HepG2 (cell line): ENCODE data around the gene CLEC18C. TPM values are rescaled to one million over a fixed set of nuclear protein-coding genes. Genes with fewer than 3 reads are reported as not detected.

Source experiments
- ATAC-seq: fragments of 200-7000 bp; cut with Tn5 transposase; 3 replicates; pipeline ENCODE4 v1.9.1; 2020; ENCODE audit warnings: mild to moderate bottlenecking, moderate library complexity
- BruUV-seq: library from RNA; stranded (reverse); fragments of 400-500 nt; replicated peaks from 2 replicates; lab custom pipeline; 2021; lab: Mats Ljungman, UMichigan
- CTCF ChIA-PET: fragments of 300-600 bp; formaldehyde crosslinking; extraction: SDS; loops from one replicate; lab custom pipeline; 2021; ENCODE audit warnings: low total read pairs, inconsistent platforms, low intra/inter-chr PET ratio; lab: Yijun Ruan, JAX
- POLR2A ChIA-PET: fragments of 350-600 bp; sonication (Branson Sonifier 250); formaldehyde crosslinking; loops from one replicate; lab custom pipeline; 2020; ENCODE audit warnings: antibody characterized with exemption, inconsistent platforms; lab: Yijun Ruan, JAX
- DNase-seq: peaks from one replicate; pipeline ENCODE4 v3.0.0-alpha.2; 2015; ENCODE audit warnings: low spot score
- FAIRE-seq: peaks from 3 replicates; lab custom pipeline; 2011; peaks lifted over from hg19 to GRCh38; lab: Jason Lieb, UNC
- H2AFZ ChIP-seq: one replicate; pipeline ENCODE4 v1.6.1; 2011; ENCODE audit warnings: low read length, inconsistent platforms
- H3K27ac ChIP-seq: fragments of 300-600 bp; 3 replicates; pipeline ENCODE4 v1.8.0; 2011; ENCODE audit warnings: mixed run types, mild to moderate bottlenecking, mixed read lengths, low read length, inconsistent platforms; ENCODE audit not compliant: insufficient read depth; ENCODE audit errors: extremely low read length
- H3K27me3 ChIP-seq, 2 experiments: fragments of 200-600 bp in 1 of 2; 2 replicates in 1 of 2; 3 replicates in 1 of 2; pipeline versions ENCODE4 v1.6.0 to v1.8.0; 2011; ENCODE audit warnings: low read length in 2 of 2, mild to moderate bottlenecking in 2 of 2, moderate library complexity in 2 of 2, inconsistent platforms in 1 of 2; ENCODE audit not compliant: insufficient read depth in 2 of 2, control insufficient read depth in 1 of 2
- H3K36me3 ChIP-seq, 2 experiments: fragments of 200-600 bp in 1 of 2; replicated peaks in 1 of 2; 2 replicates in 1 of 2; 3 replicates in 1 of 2; pipeline versions ENCODE4 v1.5.1 to v1.8.0; 2011; ENCODE audit warnings: low read length in 2 of 2, inconsistent platforms in 1 of 2; ENCODE audit not compliant: insufficient read depth in 2 of 2, control insufficient read depth in 1 of 2
- H3K4me1 ChIP-seq: 2 replicates; pipeline ENCODE4 v1.5.1; 2012; ENCODE audit warnings: low read length, inconsistent platforms; ENCODE audit not compliant: insufficient read depth
- H3K4me2 ChIP-seq: 2 replicates; pipeline ENCODE4 v1.6.0; 2011; ENCODE audit warnings: low read depth, low read length, inconsistent platforms
- H3K4me3 ChIP-seq, 3 experiments: fragments of 200-600 bp in 1 of 3; sonication (generic), shearing (Covaris generic) in 1 of 3; replicated peaks in 1 of 3; 2 replicates each; pipeline ENCODE4 v1.5.1; 2011 to 2016; ENCODE audit warnings: low read length in 3 of 3, inconsistent platforms in 2 of 3, low read depth in 2 of 3, mild to moderate bottlenecking in 2 of 3, control low read depth in 1 of 3, mixed read lengths in 1 of 3; ENCODE audit not compliant: insufficient read depth in 1 of 3
- H3K79me2 ChIP-seq: one replicate; pipeline ENCODE4 v1.6.1; 2011; ENCODE audit warnings: low read length, inconsistent platforms; ENCODE audit not compliant: insufficient read depth
- H3K9ac ChIP-seq: 2 replicates; pipeline ENCODE4 v1.6.0; 2011; ENCODE audit warnings: mild to moderate bottlenecking, low read depth, low read length, inconsistent platforms; ENCODE audit not compliant: insufficient read depth
- H3K9me3 ChIP-seq: 2 replicates; pipeline ENCODE4 v1.5.1; 2012; ENCODE audit warnings: mild to moderate bottlenecking, low read length
- H4K20me1 ChIP-seq: 2 replicates; pipeline ENCODE4 v1.6.0; 2011; ENCODE audit warnings: inconsistent platforms, mild to moderate bottlenecking, low read length, moderate library complexity; ENCODE audit not compliant: insufficient read depth
- ZBTB33 ChIP-seq: sonication (generic); formaldehyde crosslinking; IDR thresholded peaks from 2 replicates; pipeline ENCODE4 v1.4.0; 2020; ENCODE audit warnings: missing genetic modification reagents
- ZNF501 ChIP-seq: sonication (generic); formaldehyde crosslinking; IDR thresholded peaks from 2 replicates; pipeline ENCODE4 v1.5.1; 2020; ENCODE audit warnings: mild to moderate bottlenecking, moderate library complexity, missing genetic modification reagents
- ZNF574 ChIP-seq: sonication (generic); formaldehyde crosslinking; IDR thresholded peaks from 2 replicates; pipeline ENCODE4 v1.4.0; 2020; ENCODE audit warnings: missing genetic modification reagents
- ZNF740 ChIP-seq: sonication (generic); formaldehyde crosslinking; IDR thresholded peaks from 2 replicates; pipeline ENCODE4 v1.4.0; 2020; ENCODE audit warnings: missing genetic modification reagents
- WGBS: methylation state at CpG from one replicate; pipeline ENCODE4 v1.1.6; 2017; ENCODE audit warnings: low lambda C conversion rate; 5-methylcytosine and 5-hydroxymethylcytosine counted together
- in situ Hi-C: cut with HindIII; loops from 2 replicates; pipeline ENCODE4 v1.10.0; 2017; ENCODE audit warnings: low pct_unique_long_range_greater_than_20kb; ENCODE audit not compliant: extremely low pct_ligation_motif_present
- intact Hi-C: fragments of 100-400 bp; cut with micrococcal nuclease; formaldehyde crosslinking; loops from one replicate; pipeline ENCODE4 v1.10.0; 2022; ENCODE audit not compliant: unreplicated experiment
- polyA plus RNA-seq, 8 experiments: library from polyadenylated mRNA; depleted of rRNA in 3 of 8; stranded (reverse) in 7 of 8; unstranded in 1 of 8; fragments of >200 nt; fragmentation: Illumina TruSeq in 4 of 8; extraction: Trizol in 4 of 8; gene quantifications; 2 replicates each; pipeline versions ENCODE4 v1.2.1 to v1.2.3, GENCODE V29; 2011 to 2016; ENCODE audit warnings: low read depth in 4 of 8, missing spikeins in 1 of 8, mixed read lengths in 1 of 8; ENCODE audit not compliant: insufficient read depth in 1 of 8
- total RNA-seq, 5 experiments: library from RNA; depleted of rRNA; stranded (reverse); fragments of >200 nt; fragmentation: Illumina TruSeq; extraction: Trizol; gene quantifications; 2 replicates each; pipeline ENCODE4 v1.2.3, GENCODE V29; 2016; ENCODE audit warnings: low read depth in 1 of 5

CLEC18C gene
- total and polyA plus RNA-seq, 2 of the 13 experiments (the other 11 are each of a cell fraction or from before 2014, with no cell fraction given) = 0.15 to 0.29 TPM

GRCh38 chr16:70160821-70161220 lies 12.8 kb upstream of the CLEC18C start (continued):
- no peak for TF ChIP-seq ZNF574 (CRISPR knock-in tag)
- no peak for TF ChIP-seq ZNF740 (CRISPR knock-in tag)
- TF ChIP-seq, all 625 proteins: peak for 0

GRCh38 chr16:70161350-70161749 lies 12.2 kb upstream of the CLEC18C start:
- no peak for FAIRE-seq
- CTCF ChIA-PET = no interaction called here
- POLR2A ChIA-PET = interaction anchor here (1.2 to 2.3 kb wide), 2 partner anchors 9 to 128 kb away, joined by 6 to 12 read pairs; partner anchors contain the start of gene AARS1
- ATAC-seq = no peak
- Histone ChIP-seq H3K9me3 (no peaks in the 10 kb centered on the region), H3K27ac (no peak overlapping the region), H3K4me1 (peaks cover 68% of the 10 kb centered on the region), H3K36me3 (peaks cover 14 to 35% of the 10 kb centered on the region in 2 experiments), H2AFZ (no peak overlapping the region), H4K20me1 (no peaks in the 10 kb centered on the region), H3K4me3 (no peak overlapping the region), H3K4me2 (no peak overlapping the region), H3K79me2 (no peaks in the 10 kb centered on the region), H3K27me3 (no peaks in the 10 kb centered on the region), H3K9ac (no peak overlapping the region)
- intact Hi-C loops (no loop called here), in situ Hi-C loops (loop anchor here (10.0 kb wide), 1 partner anchor 93 kb away; the partner anchor contains the start of gene EXOSC6)
- WGBS = 99% methylated on average over 6 of the region's 6 CpGs
- DNase-seq = no peak
- BruUV-seq = no TSS peak
- TF ChIP-seq ZBTB33 = peak; percentile 70
- TF ChIP-seq ZNF501 (CRISPR knock-in tag) = no peak
